ENCODE results near the gene PATE3.
A peak's percentile ranks its signal among the peaks of the same experiment; 100 is the strongest.

PATE3 gene

GRCh38 chr11:125787827-125788226 lies at the start of gene PATE3:
TSS of gene PATE3 (plus strand) at chr11:125788127. CDS start at chr11:125788152, 25 bp downstream.
- Histone ChIP-seq H3K4me3 (no peak within 1 kb of the TSS), H3K9ac (no peak within 1 kb of the TSS), H3K27ac (no peak within 1 kb of the TSS), H3K4me1 (no peaks in the 10 kb centered on the region), H3K9me3 (no peaks in the 10 kb centered on the region), H3K36me3 (no peaks in the 10 kb centered on the region), H3K4me2 (no peak within 1 kb of the TSS), H3K27me3 (no peaks in the 10 kb centered on the region), H4K20me1 (no peaks in the 10 kb centered on the region)
- no peak for TF ChIP-seq Cebpa-rat (IDR thresholded peaks at IDR 0.05)

- no peak for TF ChIP-seq Cebpa-rat (IDR thresholded peaks at IDR 0.05)
- Histone ChIP-seq H3K4me1 (no peaks in the 10 kb centered on the region), H3K4me2 (no peak overlapping the region), H4K20me1 (no peaks in the 10 kb centered on the region), H3K9me3 (no peaks in the 10 kb centered on the region), H3K4me3 (no peak overlapping the region), H3K36me3 (no peaks in the 10 kb centered on the region), H3K27me3 (no peaks in the 10 kb centered on the region), H3K9ac (no peak overlapping the region), H3K27ac (no peak overlapping the region)
Observed at GRCh38 chr11:125740617-125741016, 47.3 kb upstream of the PATE3 start.

DNA sequence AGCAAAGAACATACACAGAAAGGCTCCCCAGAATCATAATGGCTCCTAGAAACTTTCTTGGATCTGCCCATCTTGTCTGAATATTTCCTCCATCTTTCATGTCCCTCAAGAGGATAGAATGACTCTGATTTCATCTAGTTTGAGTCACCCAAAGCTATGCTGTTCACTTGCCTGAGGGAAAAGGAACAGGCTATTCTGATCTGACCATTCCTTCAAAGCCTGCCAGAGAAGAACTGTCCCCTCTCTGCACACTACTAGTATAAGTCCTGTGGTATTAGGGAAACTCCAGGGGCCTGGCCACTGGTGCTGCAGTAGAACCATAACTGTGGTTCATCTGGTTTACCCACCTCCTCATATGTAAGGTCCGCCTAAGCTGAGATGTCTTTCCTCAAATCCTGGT lies 44.2 kb upstream of the PATE3 start:
- TF ChIP-seq Cebpa-rat (IDR thresholded peaks at IDR 0.05): no peak
- Histone ChIP-seq H3K36me3 (no peaks in the 10 kb centered on the region), H3K9me3 (no peaks in the 10 kb centered on the region), H3K4me2 (no peak overlapping the region), H3K27me3 (no peaks in the 10 kb centered on the region), H3K4me3 (no peak overlapping the region), H4K20me1 (no peaks in the 10 kb centered on the region), H3K9ac (no peak overlapping the region), H3K27ac (no peak overlapping the region), H3K4me1 (no peaks in the 10 kb centered on the region)

DNA sequence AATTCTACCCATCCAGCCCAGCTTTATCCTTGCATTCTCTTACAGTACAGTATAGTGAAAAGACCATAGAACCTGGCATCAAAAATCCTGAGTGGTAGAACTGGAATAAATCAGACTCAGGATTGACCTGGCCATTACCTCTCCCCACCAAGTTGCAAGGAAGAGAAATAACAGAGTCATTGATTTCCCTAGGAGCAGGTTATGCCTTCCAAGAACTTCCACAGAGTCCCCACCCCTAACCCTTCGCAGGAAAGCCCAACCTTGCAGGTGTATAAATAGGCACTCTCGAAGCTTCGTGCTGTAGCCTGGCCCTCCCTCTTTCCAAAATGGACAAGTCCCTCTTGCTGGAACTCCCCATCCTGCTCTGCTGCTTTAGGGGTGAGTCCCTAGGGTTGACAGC lies 41.9 kb upstream of the PATE3 start, which contains the start of gene PATE1:
PATE1 (plus strand) TSS at position 301 of the 400 bp plus-strand sequence; CDS start at position 327, 26 bp downstream.
- no peak for TF ChIP-seq Cebpa-rat (IDR thresholded peaks at IDR 0.05)
- no peaks in the 10 kb centered on the region for H3K9me3 ChIP-seq
- H3K27me3 ChIP-seq: no peaks in the 10 kb centered on the region
- H3K4me2 ChIP-seq: no peak within 1 kb of the TSS
- H3K4me3 ChIP-seq: no peak within 1 kb of the TSS
- H3K27ac ChIP-seq: no peak within 1 kb of the TSS
- no peaks in the 10 kb centered on the region for H3K4me1 ChIP-seq
- H3K9ac ChIP-seq: no peak within 1 kb of the TSS
- H4K20me1 ChIP-seq: no peaks in the 10 kb centered on the region
- H3K36me3 ChIP-seq: no peaks in the 10 kb centered on the region

DNA sequence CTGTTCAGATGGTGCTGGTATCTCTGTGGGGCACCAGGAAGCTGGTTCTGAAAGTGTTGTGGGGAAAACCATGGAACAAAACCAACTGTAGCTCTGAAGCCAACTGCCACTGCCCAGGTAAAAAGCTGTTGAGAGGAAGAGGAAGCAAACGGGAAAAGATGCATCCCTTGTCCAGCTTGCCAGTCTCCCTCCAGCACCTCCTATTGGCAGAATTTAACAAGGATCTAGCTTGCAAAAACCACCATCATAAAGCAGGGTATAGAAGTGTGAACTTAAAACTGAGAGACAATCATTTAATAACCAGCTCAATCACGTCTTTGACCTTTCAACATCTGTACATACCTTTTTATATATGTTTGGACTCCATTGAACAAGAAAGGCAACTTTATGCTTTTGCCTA lies 37.3 kb upstream of the PATE3 start:
- no peak overlapping the region for H3K27ac ChIP-seq
- no peaks in the 10 kb centered on the region for H4K20me1 ChIP-seq
- no peak overlapping the region for H3K4me2 ChIP-seq
- H3K9ac ChIP-seq: no peak overlapping the region
- no peaks in the 10 kb centered on the region for H3K9me3 ChIP-seq
- H3K4me3 ChIP-seq: no peak overlapping the region
- no peaks in the 10 kb centered on the region for H3K36me3 ChIP-seq
- H3K27me3 ChIP-seq: no peaks in the 10 kb centered on the region
- no peaks in the 10 kb centered on the region for H3K4me1 ChIP-seq
- no peak for TF ChIP-seq Cebpa-rat (IDR thresholded peaks at IDR 0.05)

DNA sequence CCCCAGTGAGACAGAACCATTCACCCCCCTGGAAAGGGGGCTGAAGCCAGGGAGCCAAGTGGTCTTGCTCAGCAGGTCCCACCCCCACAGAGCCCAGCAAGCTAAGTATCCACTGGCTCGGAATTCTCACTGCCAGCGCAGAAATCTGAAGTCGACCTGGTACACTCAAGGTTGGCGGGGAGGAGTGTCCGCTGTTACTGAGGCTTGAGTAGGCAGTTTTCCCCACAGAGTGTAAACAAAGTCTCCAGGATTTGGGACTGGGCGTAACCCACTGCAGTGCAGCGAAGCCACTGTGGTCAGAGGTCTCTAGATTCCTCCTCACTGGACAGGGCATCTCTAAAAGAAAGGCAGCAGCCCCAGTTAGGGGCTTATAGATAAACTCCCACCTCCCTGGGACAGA lies 31.9 kb upstream of the PATE3 start:
- no peaks in the 10 kb centered on the region for H3K36me3 ChIP-seq
- H3K9me3 ChIP-seq: peaks cover 8% of the 10 kb centered on the region; the same call in 1 of the 2 replicates
- no peaks in the 10 kb centered on the region for H4K20me1 ChIP-seq
- no peak overlapping the region for H3K27ac ChIP-seq
- no peak overlapping the region for H3K4me2 ChIP-seq
- H3K4me1 ChIP-seq: no peaks in the 10 kb centered on the region
- no peak overlapping the region for H3K9ac ChIP-seq
- no peaks in the 10 kb centered on the region for H3K27me3 ChIP-seq
- TF ChIP-seq Cebpa-rat (IDR thresholded peaks at IDR 0.05): no peak
- no peak overlapping the region for H3K4me3 ChIP-seq

GRCh38 chr11:125762445-125762844 lies 25.5 kb upstream of the PATE3 start:
- TF ChIP-seq Cebpa-rat (IDR thresholded peaks at IDR 0.05): no peak
- no peaks in the 10 kb centered on the region for H3K27me3 ChIP-seq
- H3K4me1 ChIP-seq: peaks cover 26% of the 10 kb centered on the region
- no peak overlapping the region for H3K4me2 ChIP-seq
- H4K20me1 ChIP-seq: no peaks in the 10 kb centered on the region
- no peak overlapping the region for H3K4me3 ChIP-seq
- peaks cover 6% of the 10 kb centered on the region; the same call in 1 of the 2 replicates for H3K9me3 ChIP-seq
- H3K9ac ChIP-seq: no peak overlapping the region
- no peak overlapping the region for H3K27ac ChIP-seq
- H3K36me3 ChIP-seq: no peaks in the 10 kb centered on the region

- Histone ChIP-seq H3K36me3 (no peaks in the 10 kb centered on the region), H3K27ac (no peak overlapping the region), H3K27me3 (no peaks in the 10 kb centered on the region)
Observed at GRCh38 chr11:125763483-125763882, 24.4 kb upstream of the PATE3 start.

DNA sequence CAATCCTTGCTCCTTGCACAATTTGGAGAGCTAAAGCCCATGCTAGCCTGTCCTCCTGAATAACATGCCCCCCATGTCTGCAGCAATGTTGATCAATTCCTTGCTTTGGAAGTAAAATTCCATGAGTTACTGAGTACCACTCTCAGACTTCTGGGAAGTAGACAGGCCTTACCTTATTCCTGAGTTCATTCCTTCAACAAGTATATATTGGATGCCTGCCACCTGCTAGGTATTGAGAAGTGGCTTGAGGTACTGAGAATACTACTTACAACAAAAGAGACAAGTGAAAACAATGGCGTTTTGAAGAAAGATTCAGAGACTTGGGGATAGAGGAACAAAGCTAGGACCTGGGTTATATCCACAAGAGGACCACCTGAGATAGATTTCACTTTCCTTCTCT lies 21.7 kb upstream of the PATE3 start:
- Histone ChIP-seq H4K20me1 (no peaks in the 10 kb centered on the region), H3K9ac (no peak overlapping the region), H3K4me1 (peaks cover 50% of the 10 kb centered on the region), H3K4me3 (no peak overlapping the region), H3K4me2 (peak overlapping the region; percentile 83), H3K27ac (no peak overlapping the region), H3K36me3 (no peaks in the 10 kb centered on the region), H3K27me3 (no peaks in the 10 kb centered on the region), H3K9me3 (no peaks in the 10 kb centered on the region)
- no peak for TF ChIP-seq Cebpa-rat (IDR thresholded peaks at IDR 0.05)

More at GRCh38 chr11:125763483-125763882, 24.4 kb upstream of the PATE3 start:
- H3K4me3 ChIP-seq: no peak overlapping the region
- H3K4me2 ChIP-seq: no peak overlapping the region
- TF ChIP-seq Cebpa-rat (IDR thresholded peaks at IDR 0.05): no peak
- no peaks in the 10 kb centered on the region for H4K20me1 ChIP-seq
- no peaks in the 10 kb centered on the region for H3K9me3 ChIP-seq
- H3K4me1 ChIP-seq: peaks cover 36% of the 10 kb centered on the region
- no peak overlapping the region for H3K9ac ChIP-seq

DNA sequence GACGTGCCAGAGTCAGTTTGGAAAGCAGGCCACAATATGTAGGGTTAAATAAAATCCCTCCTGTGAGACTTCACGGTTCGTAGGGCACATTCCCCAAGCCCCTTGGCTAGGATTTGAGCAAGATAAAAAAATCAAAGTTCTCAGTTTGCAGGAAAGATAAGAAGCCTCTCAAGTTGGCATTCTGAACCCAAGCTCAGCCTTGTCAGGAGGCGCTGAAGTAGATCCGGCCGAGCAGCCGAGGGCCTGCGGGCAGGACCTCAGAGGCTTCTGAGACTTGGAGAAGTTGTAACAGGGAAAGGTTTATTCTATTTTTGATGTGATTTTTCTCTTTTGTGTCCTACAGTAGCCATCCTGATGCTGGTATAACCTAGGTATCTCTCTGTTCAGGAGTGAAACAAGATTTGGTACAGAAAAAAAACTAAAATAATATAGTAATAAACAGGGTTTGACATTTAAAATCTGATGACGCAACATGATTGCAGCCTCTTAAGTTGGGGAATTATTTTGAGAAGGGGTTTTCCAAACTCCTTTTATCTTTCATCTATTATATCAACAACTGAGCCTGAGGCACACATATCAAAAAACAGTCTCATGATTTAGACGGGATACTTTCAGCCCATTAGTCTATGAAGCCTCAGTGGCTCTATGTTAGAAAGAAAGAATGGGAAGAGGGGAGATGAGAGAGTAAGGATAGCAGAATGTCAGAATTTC lies 19.4 kb upstream of the PATE3 start:
- no peaks in the 10 kb centered on the region for H3K36me3 ChIP-seq
- no peak overlapping the region for H3K27ac ChIP-seq
- no peak overlapping the region for H3K4me3 ChIP-seq
- no peaks in the 10 kb centered on the region for H3K27me3 ChIP-seq
- H4K20me1 ChIP-seq: no peaks in the 10 kb centered on the region
- H3K4me2 ChIP-seq: peak overlapping the region; percentile 83
- H3K9me3 ChIP-seq: no peaks in the 10 kb centered on the region
- TF ChIP-seq Cebpa-rat (IDR thresholded peaks at IDR 0.05): no peak
- no peak overlapping the region for H3K9ac ChIP-seq
- H3K4me1 ChIP-seq: peaks cover 50% of the 10 kb centered on the region
